B cell (primary cell): ENCODE results near the gene GHDC.

ENCODE experiments used
- EZH2 ChIP-seq: IDR thresholded peaks from 2 replicates; pipeline ENCODE4 v1.6.1; 2012; ENCODE audit warnings: borderline replicate concordance, low read depth, mild to moderate bottlenecking, moderate library complexity, low read length; ENCODE audit not compliant: insufficient read depth, poor library complexity, severe bottlenecking
- TF ChIP-seq, protein P1 (sequence below): fragments of 200-600 bp; IDR thresholded peaks from one replicate; pipeline ENCODE4 v1.8.0; 2022; ENCODE audit warnings: antibody characterized with exemption, mild to moderate bottlenecking

DNA sequence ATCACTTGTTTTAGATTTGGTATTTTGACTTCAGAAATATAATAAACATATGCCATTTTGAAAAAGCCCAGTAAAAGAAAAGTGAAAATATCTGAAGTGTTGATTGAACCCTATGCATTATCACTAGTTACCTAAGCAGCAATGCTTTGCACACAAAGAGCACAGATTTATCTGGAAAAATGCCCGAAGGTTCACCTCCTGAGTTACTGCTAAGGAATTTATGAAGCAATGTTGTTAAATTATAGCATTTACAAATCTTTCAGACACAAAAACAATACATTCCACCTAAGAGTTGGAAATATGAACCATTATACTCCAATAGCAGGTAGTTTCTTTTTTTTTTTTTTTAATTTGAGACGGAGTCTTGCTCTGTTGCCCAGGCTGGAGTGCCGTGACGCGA is 38.9 kb upstream of the GHDC start:
- TF ChIP-seq EZH2, result no peak
- TF ChIP-seq, protein P1, sequence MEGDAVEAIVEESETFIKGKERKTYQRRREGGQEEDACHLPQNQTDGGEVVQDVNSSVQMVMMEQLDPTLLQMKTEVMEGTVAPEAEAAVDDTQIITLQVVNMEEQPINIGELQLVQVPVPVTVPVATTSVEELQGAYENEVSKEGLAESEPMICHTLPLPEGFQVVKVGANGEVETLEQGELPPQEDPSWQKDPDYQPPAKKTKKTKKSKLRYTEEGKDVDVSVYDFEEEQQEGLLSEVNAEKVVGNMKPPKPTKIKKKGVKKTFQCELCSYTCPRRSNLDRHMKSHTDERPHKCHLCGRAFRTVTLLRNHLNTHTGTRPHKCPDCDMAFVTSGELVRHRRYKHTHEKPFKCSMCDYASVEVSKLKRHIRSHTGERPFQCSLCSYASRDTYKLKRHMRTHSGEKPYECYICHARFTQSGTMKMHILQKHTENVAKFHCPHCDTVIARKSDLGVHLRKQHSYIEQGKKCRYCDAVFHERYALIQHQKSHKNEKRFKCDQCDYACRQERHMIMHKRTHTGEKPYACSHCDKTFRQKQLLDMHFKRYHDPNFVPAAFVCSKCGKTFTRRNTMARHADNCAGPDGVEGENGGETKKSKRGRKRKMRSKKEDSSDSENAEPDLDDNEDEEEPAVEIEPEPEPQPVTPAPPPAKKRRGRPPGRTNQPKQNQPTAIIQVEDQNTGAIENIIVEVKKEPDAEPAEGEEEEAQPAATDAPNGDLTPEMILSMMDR, result no peak
